ENCODE results near the gene PCDHGC4.

DNA sequence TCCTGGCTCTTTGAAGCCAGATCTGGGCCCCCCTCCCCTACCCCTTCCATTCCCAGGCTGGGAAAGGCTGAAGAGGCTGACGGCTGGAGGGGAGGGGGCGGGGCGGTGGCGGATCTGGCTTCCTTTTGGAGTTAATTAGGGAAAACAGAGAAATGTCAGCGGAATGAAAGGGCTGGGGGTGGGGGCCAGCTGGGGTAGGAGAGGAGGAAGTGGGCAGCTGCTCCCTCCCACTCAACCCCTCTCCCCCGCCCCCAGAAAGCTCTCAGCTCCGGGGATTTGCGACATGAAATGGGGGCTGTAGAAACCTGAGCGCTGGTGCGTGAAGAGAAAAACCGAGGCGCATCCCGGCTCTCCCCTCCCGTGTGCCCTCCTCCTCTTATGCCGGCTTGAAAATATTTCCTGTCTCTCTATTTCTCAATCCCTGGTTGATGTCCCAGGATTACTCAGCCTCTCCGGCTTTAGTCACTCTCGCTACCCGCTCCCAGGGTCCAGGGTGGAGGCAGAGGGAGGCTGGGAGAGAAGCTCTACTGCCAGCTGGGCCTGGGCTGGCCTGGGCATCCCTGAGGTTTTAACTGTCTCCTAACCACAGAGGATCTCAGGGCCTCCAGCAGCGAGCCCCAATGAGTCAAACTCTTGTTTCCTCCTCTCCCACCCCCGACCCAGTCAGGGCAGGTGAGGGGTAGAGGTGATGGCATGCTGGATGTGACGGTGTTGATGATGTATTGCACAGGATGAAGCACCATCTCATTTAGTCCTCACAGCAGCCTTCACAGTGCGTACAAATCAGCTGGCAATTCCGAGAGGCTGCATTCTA is 24.2 kb downstream of the PCDHGC4 start:
- TF ChIP-seq, protein P1, sequence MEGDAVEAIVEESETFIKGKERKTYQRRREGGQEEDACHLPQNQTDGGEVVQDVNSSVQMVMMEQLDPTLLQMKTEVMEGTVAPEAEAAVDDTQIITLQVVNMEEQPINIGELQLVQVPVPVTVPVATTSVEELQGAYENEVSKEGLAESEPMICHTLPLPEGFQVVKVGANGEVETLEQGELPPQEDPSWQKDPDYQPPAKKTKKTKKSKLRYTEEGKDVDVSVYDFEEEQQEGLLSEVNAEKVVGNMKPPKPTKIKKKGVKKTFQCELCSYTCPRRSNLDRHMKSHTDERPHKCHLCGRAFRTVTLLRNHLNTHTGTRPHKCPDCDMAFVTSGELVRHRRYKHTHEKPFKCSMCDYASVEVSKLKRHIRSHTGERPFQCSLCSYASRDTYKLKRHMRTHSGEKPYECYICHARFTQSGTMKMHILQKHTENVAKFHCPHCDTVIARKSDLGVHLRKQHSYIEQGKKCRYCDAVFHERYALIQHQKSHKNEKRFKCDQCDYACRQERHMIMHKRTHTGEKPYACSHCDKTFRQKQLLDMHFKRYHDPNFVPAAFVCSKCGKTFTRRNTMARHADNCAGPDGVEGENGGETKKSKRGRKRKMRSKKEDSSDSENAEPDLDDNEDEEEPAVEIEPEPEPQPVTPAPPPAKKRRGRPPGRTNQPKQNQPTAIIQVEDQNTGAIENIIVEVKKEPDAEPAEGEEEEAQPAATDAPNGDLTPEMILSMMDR (IDR thresholded peaks at IDR 0.05; ENCODE audit: low read depth, low read length): no peak
- no peak for TF ChIP-seq EZH2phosphoT487 (IDR thresholded peaks at IDR 0.05; ENCODE audit: low read depth)

Data from OCI-LY3 (cell line).